Lower leg skin (tissue), 4 donors: ENCODE data around the gene ZNF185. TPM values are rescaled to one million over a fixed set of nuclear protein-coding genes. Genes with fewer than 3 reads are reported as not detected.

Experiments used
- DNase-seq, 2 donors: peaks; one replicate each; pipeline ENCODE4 v3.0.0-alpha.2; 2019; ENCODE audit warnings: low spot score in 2 of 2
- H3K4me3 ChIP-seq: fragments of 200-600 bp; sonication (generic); 2 replicates; pipeline ENCODE4 v1.5.1; 2017; ENCODE audit warnings: mild to moderate bottlenecking, low read depth; ENCODE audit not compliant: poor library complexity, severe bottlenecking
- CTCF ChIP-seq, 3 donors: fragments of 450-650 bp; IDR thresholded peaks; one replicate each; pipeline ENCODE4 v1.5.1; 2016; ENCODE audit warnings: antibody characterized with exemption in 3 of 3, mild to moderate bottlenecking in 3 of 3, moderate library complexity in 2 of 3
- POLR2A ChIP-seq, 2 donors: fragments of 450-650 bp; IDR thresholded peaks; one replicate each; pipeline ENCODE4 v1.6.1; 2016 to 2017; ENCODE audit warnings: antibody characterized with exemption in 2 of 2, mild to moderate bottlenecking in 1 of 2, moderate library complexity in 1 of 2
- WGBS, 2 donors: methylation state at CpG; one replicate each; pipeline ENCODE4 v1.1.5; 2018; 5-methylcytosine and 5-hydroxymethylcytosine counted together
- intact Hi-C: fragments of 100-400 bp; cut with DNase I; formaldehyde crosslinking; loops from one replicate; pipeline ENCODE4 v1.15.0; 2023; ENCODE audit warnings: low total_unique reads
- total RNA-seq, 4 donors: library from RNA; depleted of rRNA; stranded (reverse); fragments of >200 nt; gene quantifications; one replicate each; pipeline ENCODE4 v1.1.0, GENCODE V29; 2016

ZNF185 gene
- total RNA-seq, 4 donors from 2014 or later: 58.8 to 77.1 (median 72.1) TPM

- no peak overlapping the region for H3K4me3 ChIP-seq
- intact Hi-C loops: no loop called here
Measured at GRCh38 chrX:152873361-152873760, 24.5 kb upstream of the ZNF185 start.

GRCh38 chrX:152876931-152877840 lies 20.7 kb upstream of the ZNF185 start:
- TF ChIP-seq POLR2A (IDR thresholded peaks at IDR 0.05) (no peak), CTCF (IDR thresholded peaks at IDR 0.05) (no peak)
- DNase-seq: peak in 1 of 2 donors; percentile 52
- H3K4me3 ChIP-seq: no peak overlapping the region
- intact Hi-C loops: no loop called here
- WGBS, 2 donors: 28 to 71% methylated on average over 4 to 10 of the region's 10 CpGs

More at GRCh38 chrX:152873361-152873760, 24.5 kb upstream of the ZNF185 start:
- DNase-seq: no peak
- WGBS, 2 donors: 71 to 81% methylated on average over 2 of the region's 2 CpGs
- TF ChIP-seq CTCF (IDR thresholded peaks at IDR 0.05): no peak
- TF ChIP-seq POLR2A (IDR thresholded peaks at IDR 0.05): no peak

- TF ChIP-seq POLR2A (IDR thresholded peaks at IDR 0.05) (no peak), CTCF (IDR thresholded peaks at IDR 0.05) (no peak)
- intact Hi-C loops: no loop called here
- DNase-seq: peak in 1 of 2 donors; percentile 81
- WGBS, 2 donors: 47 to 60% methylated on average over 7 to 16 of the region's 16 CpGs
- no peak overlapping the region for H3K4me3 ChIP-seq
Measured at GRCh38 chrX:152878976-152879755, 18.7 kb upstream of the ZNF185 start.

DNA sequence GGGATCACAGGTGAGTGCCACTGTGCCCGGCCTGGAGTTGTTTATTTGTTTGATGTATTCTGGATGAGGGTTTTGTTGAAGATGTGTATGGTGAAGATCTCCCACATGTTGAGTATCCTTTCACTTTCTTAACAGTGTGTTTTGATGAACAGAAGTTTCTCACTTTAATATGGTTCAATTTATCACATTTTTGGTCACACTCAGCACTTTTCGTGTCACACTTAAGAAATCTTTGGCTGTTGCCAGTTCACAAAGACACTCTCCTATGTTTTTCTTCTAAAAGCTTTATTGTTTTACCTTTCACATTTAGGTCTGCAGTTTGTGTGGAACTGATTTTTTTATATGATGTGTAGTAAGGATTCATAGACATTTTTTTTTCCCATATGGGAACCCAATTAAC lies 16.6 kb upstream of the ZNF185 start:
- no peak for DNase-seq
- no peak overlapping the region for H3K4me3 ChIP-seq
- intact Hi-C loops: no loop called here
- WGBS, 2 donors: 88 to 98% methylated on average over 2 of the region's 2 CpGs
- TF ChIP-seq CTCF (IDR thresholded peaks at IDR 0.05) (no peak), POLR2A (IDR thresholded peaks at IDR 0.05) (no peak)

- WGBS, 2 donors: 47 to 95% methylated on average over 3 to 6 of the region's 6 CpGs
- no peak for DNase-seq
- TF ChIP-seq POLR2A (IDR thresholded peaks at IDR 0.05) (no peak), CTCF (IDR thresholded peaks at IDR 0.05) (no peak)
- intact Hi-C loops: no loop called here
- no peak overlapping the region for H3K4me3 ChIP-seq
Measured at GRCh38 chrX:152884171-152884570, 13.7 kb upstream of the ZNF185 start.
